PC-9 (cell line): ENCODE measurements around the gene L3MBTL3. TPM values are rescaled to one million over a fixed set of nuclear protein-coding genes. Genes with fewer than 3 reads are reported as not detected.

Source experiments
- BruUV-seq: library from RNA; stranded (reverse); fragments of 400-500 nt; replicated peaks from 2 replicates; lab custom pipeline; 2021; lab: Mats Ljungman, UMichigan
- CTCF ChIA-PET: fragments of 300-600 bp; sonication (Branson Sonifier 250); formaldehyde crosslinking; loops from one replicate; lab custom pipeline; 2022; ENCODE audit warnings: antibody characterized with exemption; lab: Charles Lee
- POLR2A ChIA-PET: fragments of 300-600 bp; sonication (Branson Sonifier 250); formaldehyde crosslinking; loops from one replicate; lab custom pipeline; 2022; ENCODE audit warnings: antibody characterized with exemption; ENCODE audit not compliant: unreplicated experiment; lab: Charles Lee
- DNase-seq, 2 experiments: peaks; one replicate each; pipeline versions ENCODE4 v3.0.0 to v3.0.0-alpha.2; 2015 to 2022; ENCODE audit warnings: mixed read lengths in 1 of 2
- H2AFZ ChIP-seq: fragments of 200-600 bp; sonication (generic); 2 replicates; pipeline ENCODE4 v1.8.1; 2017; ENCODE audit warnings: antibody characterized with exemption
- H3F3A ChIP-seq: fragments of 200-600 bp; sonication (generic); 2 replicates; pipeline ENCODE4 v1.8.1; 2017; ENCODE audit warnings: antibody characterized with exemption, mild to moderate bottlenecking, low read depth; ENCODE audit not compliant: insufficient read depth
- H3K27ac ChIP-seq: fragments of 200-600 bp; sonication (generic); 2 replicates; pipeline ENCODE4 v1.6.1; 2016; ENCODE audit warnings: mixed run types
- H3K27me3 ChIP-seq: fragments of 200-600 bp; sonication (generic); 2 replicates; pipeline ENCODE4 v1.6.1; 2016; ENCODE audit warnings: low read depth, mixed run types; ENCODE audit not compliant: insufficient read depth
- H3K36me3 ChIP-seq: fragments of 200-600 bp; sonication (generic); 2 replicates; pipeline ENCODE4 v1.6.1; 2016; ENCODE audit warnings: low read depth, mixed run types
- H3K4me1 ChIP-seq: fragments of 200-600 bp; sonication (generic); replicated peaks from 2 replicates; pipeline ENCODE4 v1.6.1; 2016; ENCODE audit warnings: mixed run types; ENCODE audit not compliant: insufficient read depth
- H3K4me2 ChIP-seq: fragments of 200-600 bp; sonication (generic); 2 replicates; pipeline ENCODE4 v1.6.1; 2017; ENCODE audit warnings: mixed run types
- H3K4me3 ChIP-seq: fragments of 200-600 bp; sonication (generic); 2 replicates; pipeline ENCODE4 v1.6.1; 2016; ENCODE audit warnings: mixed run types
- H3K79me2 ChIP-seq: fragments of 200-600 bp; sonication (generic); 2 replicates; pipeline ENCODE4 v1.6.1; 2017; ENCODE audit warnings: low read depth, mixed run types
- H3K9me2 ChIP-seq: fragments of 200-600 bp; sonication (generic); 2 replicates; pipeline ENCODE4 v1.8.1; 2017; ENCODE audit warnings: mild to moderate bottlenecking; ENCODE audit not compliant: insufficient read depth
- H3K9me3 ChIP-seq: fragments of 200-600 bp; sonication (generic); 2 replicates; pipeline ENCODE4 v1.8.1; 2016; ENCODE audit warnings: low read depth; ENCODE audit not compliant: insufficient read depth
- H4K20me1 ChIP-seq: fragments of 200-600 bp; sonication (generic); 2 replicates; pipeline ENCODE4 v1.8.1; 2017; ENCODE audit not compliant: insufficient read depth
- CTCF ChIP-seq: fragments of 200-600 bp; sonication (generic); conservative IDR thresholded peaks from 2 replicates; pipeline ENCODE4 v1.6.1; 2017; ENCODE audit warnings: mixed run types, antibody characterized with exemption, mild to moderate bottlenecking, moderate library complexity
- EZH2 ChIP-seq: fragments of 200-600 bp; sonication (generic); IDR thresholded peaks from 2 replicates; pipeline ENCODE4 v1.8.0; 2017; ENCODE audit warnings: antibody characterized with exemption, low read depth
- intact Hi-C: fragments of 100-400 bp; cut with micrococcal nuclease; formaldehyde crosslinking; loops from one replicate; pipeline ENCODE4 v1.10.0; 2022; ENCODE audit not compliant: unreplicated experiment
- total RNA-seq: library from RNA; stranded (reverse); gene quantifications from 2 replicates; pipeline ENCODE4 v1.2.3, GENCODE V29; 2021

Gene L3MBTL3
- total RNA-seq, 1 experiment from 2014 or later: 6.1 TPM

- intact Hi-C loops: no loop called here
- no peak overlapping the region for H3K4me2 ChIP-seq
- no peaks in the 10 kb centered on the region for H3K4me1 ChIP-seq
- H3K36me3 ChIP-seq: no peaks in the 10 kb centered on the region
- BruUV-seq: no TSS peak
- no peak for TF ChIP-seq EZH2
- no peak for TF ChIP-seq CTCF
- CTCF ChIA-PET: no interaction called here
- no peaks in the 10 kb centered on the region for H3K9me3 ChIP-seq
- H3F3A ChIP-seq: no peaks in the 10 kb centered on the region
- no peaks in the 10 kb centered on the region for H3K79me2 ChIP-seq
- no peak overlapping the region for H3K27ac ChIP-seq
- H3K4me3 ChIP-seq: no peak overlapping the region
- no peak overlapping the region for H2AFZ ChIP-seq
- H4K20me1 ChIP-seq: no peaks in the 10 kb centered on the region
- DNase-seq: no peak
- POLR2A ChIA-PET: no interaction called here
- H3K9me2 ChIP-seq: no peaks in the 10 kb centered on the region
- no peaks in the 10 kb centered on the region for H3K27me3 ChIP-seq
These were observed 51.9 kb downstream of the L3MBTL3 start for GRCh38 chr6:130070326-130070725.

GRCh38 chr6:130070792-130071191 lies 52.4 kb downstream of the L3MBTL3 start:
- no peak overlapping the region for H3K4me2 ChIP-seq
- POLR2A ChIA-PET: no interaction called here
- no peaks in the 10 kb centered on the region for H3K36me3 ChIP-seq
- H3K9me2 ChIP-seq: no peaks in the 10 kb centered on the region
- TF ChIP-seq EZH2 (no peak), CTCF (no peak)
- DNase-seq: no peak
- no peak overlapping the region for H2AFZ ChIP-seq
- H3F3A ChIP-seq: no peaks in the 10 kb centered on the region
- no peak overlapping the region for H3K27ac ChIP-seq
- H3K4me3 ChIP-seq: no peak overlapping the region
- H3K79me2 ChIP-seq: no peaks in the 10 kb centered on the region
- BruUV-seq: no TSS peak
- H3K27me3 ChIP-seq: no peaks in the 10 kb centered on the region
- intact Hi-C loops: no loop called here
- H3K9me3 ChIP-seq: no peaks in the 10 kb centered on the region
- H4K20me1 ChIP-seq: no peaks in the 10 kb centered on the region
- no peaks in the 10 kb centered on the region for H3K4me1 ChIP-seq
- CTCF ChIA-PET: no interaction called here

DNA sequence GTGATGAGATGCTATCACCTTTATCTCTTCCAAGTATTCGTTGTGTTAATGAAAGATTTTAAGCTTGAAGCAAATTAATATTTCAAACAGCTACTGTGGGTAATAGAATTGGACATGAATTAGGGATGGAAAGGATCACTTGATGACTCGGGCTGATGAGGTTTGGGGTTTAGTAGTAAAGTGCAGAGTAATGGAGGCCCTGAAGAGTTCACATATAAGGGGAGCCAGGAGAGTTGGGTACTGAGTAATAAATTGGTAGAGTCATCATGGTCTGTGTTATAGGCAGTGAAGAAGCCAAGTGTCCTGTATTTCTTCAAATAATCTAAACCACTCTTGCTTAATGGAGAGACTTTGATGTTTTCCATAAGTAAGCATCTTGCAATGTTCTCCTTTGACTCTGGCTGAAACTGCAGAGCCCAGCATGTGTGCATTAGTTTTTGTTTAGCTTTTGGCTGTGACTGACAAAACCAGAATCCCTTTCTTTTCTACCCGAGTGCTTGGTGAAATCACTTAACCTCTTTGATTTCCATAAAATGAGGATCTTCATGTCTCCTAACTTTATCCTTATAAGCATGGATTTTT lies 57.6 kb downstream of the L3MBTL3 start:
- Histone ChIP-seq H3K9me3 (no peaks in the 10 kb centered on the region), H3K4me2 (no peak overlapping the region), H3K27ac (no peak overlapping the region), H2AFZ (no peak overlapping the region), H3K9me2 (no peaks in the 10 kb centered on the region), H4K20me1 (no peaks in the 10 kb centered on the region), H3F3A (no peaks in the 10 kb centered on the region), H3K4me3 (no peak overlapping the region), H3K27me3 (no peaks in the 10 kb centered on the region), H3K36me3 (no peaks in the 10 kb centered on the region), H3K79me2 (no peaks in the 10 kb centered on the region), H3K4me1 (no peaks in the 10 kb centered on the region)
- intact Hi-C loops: no loop called here
- ChIA-PET POLR2A (no interaction called here), CTCF (no interaction called here)
- DNase-seq: no peak
- TF ChIP-seq CTCF (no peak), EZH2 (no peak)
- no TSS peak for BruUV-seq
